GM06990 (cell line): Measurements from ENCODE around the gene IFITM1.

Experiments
- DNase-seq: peaks from one replicate; pipeline ENCODE4 v3.0.0-alpha.2; 2011; ENCODE audit not compliant: insufficient read length; ENCODE audit errors: extremely low read depth
- H3K27me3 ChIP-seq: replicated peaks from 2 replicates; pipeline ENCODE4 v1.6.0; 2011; ENCODE audit warnings: low read length; ENCODE audit not compliant: control insufficient read depth, insufficient read depth
- H3K36me3 ChIP-seq: 2 replicates; pipeline ENCODE4 v1.5.1; 2011; ENCODE audit warnings: low read length; ENCODE audit not compliant: control insufficient read depth, insufficient read depth
- H3K4me3 ChIP-seq: replicated peaks from 2 replicates; pipeline ENCODE4 v1.5.1; 2011; ENCODE audit warnings: low read depth, mild to moderate bottlenecking, control low read depth, low read length
- TF ChIP-seq, protein P1 (sequence below): IDR thresholded peaks from 2 replicates; pipeline ENCODE4 v1.5.1; 2011; ENCODE audit warnings: low read length, control low read depth, mild to moderate bottlenecking, inconsistent platforms; ENCODE audit not compliant: insufficient read depth, poor library complexity, severe bottlenecking

Gene IFITM1

DNA sequence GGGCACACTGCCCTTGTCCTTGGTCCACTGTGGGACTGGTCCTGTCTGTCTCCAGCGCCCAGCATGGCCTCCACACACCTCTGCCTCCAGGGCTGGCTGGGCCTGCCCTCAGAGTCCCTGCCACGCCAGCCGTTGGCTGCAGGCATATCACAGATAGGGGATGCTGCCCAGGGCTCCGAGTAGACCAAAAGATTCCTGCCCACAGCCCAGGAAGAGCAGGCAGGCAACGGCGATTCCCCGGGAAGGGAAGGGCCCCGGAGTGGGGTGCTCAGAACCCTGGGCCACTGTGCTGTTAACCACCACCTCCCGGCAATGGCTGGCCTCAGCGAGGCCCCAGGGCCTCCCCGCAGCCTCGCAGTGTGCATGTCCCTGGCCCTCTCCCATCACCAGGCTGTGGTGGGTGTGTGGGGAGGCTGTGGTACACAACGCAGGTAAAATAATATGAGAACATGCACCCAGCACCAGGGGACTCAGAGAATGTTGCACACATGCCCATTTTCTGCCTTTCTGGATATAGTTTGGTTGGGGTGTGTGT, 16.7 kb upstream of the IFITM1 start:
- no peak overlapping the region for H3K4me3 ChIP-seq

DNA sequence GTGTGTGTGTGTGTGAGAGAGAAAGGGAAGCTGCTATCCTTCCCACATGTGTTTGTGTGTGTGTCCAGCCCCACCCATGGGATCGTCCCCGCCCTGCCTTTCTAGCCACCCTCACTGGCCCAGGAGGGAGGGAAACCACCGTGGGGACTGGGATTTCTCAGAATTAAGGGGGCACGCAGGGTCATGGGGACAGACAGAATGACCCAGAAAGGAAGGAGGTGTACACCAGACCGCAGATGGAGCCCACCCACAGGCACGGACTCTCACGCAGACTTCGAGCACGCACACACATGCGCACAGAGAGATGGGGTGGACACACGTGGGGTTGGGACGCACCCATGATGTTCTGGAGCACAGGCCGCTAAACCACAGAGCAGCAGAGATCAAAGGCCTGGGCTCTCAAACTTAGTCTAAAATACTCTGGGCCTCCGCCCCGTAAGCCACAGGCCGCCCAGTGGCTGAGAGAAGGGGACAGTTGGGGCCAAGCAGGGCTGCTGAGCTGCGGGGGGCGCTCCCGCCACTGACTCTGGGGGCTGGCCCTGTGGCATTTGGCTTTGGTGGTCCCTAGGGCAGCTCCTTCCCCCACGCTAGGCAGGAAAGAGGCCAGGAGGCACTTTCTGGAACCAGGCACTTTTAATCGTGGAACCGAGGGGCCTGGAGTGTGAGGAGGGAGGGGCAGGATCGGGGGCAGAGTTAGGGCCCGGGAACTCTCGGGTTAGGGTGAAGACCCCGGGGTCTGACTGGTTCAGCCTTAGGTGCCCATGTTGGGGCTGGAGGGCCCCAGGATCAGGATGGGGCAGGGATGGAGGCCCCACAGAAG, 16.0 kb upstream of the IFITM1 start:
- no peak overlapping the region for H3K4me3 ChIP-seq
- TF ChIP-seq, protein P1, sequence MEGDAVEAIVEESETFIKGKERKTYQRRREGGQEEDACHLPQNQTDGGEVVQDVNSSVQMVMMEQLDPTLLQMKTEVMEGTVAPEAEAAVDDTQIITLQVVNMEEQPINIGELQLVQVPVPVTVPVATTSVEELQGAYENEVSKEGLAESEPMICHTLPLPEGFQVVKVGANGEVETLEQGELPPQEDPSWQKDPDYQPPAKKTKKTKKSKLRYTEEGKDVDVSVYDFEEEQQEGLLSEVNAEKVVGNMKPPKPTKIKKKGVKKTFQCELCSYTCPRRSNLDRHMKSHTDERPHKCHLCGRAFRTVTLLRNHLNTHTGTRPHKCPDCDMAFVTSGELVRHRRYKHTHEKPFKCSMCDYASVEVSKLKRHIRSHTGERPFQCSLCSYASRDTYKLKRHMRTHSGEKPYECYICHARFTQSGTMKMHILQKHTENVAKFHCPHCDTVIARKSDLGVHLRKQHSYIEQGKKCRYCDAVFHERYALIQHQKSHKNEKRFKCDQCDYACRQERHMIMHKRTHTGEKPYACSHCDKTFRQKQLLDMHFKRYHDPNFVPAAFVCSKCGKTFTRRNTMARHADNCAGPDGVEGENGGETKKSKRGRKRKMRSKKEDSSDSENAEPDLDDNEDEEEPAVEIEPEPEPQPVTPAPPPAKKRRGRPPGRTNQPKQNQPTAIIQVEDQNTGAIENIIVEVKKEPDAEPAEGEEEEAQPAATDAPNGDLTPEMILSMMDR: peak; percentile 22
- DNase-seq: peak; percentile 9
- no peaks in the 10 kb centered on the region; the same call in 1 of the 2 replicates for H3K27me3 ChIP-seq
- peaks cover 1% of the 10 kb centered on the region for H3K36me3 ChIP-seq

More for the DNA sequence above, 16.7 kb upstream of the IFITM1 start:
- H3K36me3 ChIP-seq: peaks cover 1% of the 10 kb centered on the region
- TF ChIP-seq, protein P1: no peak
- no peak for DNase-seq
- no peaks in the 10 kb centered on the region; the same call in 1 of the 2 replicates for H3K27me3 ChIP-seq

DNA sequence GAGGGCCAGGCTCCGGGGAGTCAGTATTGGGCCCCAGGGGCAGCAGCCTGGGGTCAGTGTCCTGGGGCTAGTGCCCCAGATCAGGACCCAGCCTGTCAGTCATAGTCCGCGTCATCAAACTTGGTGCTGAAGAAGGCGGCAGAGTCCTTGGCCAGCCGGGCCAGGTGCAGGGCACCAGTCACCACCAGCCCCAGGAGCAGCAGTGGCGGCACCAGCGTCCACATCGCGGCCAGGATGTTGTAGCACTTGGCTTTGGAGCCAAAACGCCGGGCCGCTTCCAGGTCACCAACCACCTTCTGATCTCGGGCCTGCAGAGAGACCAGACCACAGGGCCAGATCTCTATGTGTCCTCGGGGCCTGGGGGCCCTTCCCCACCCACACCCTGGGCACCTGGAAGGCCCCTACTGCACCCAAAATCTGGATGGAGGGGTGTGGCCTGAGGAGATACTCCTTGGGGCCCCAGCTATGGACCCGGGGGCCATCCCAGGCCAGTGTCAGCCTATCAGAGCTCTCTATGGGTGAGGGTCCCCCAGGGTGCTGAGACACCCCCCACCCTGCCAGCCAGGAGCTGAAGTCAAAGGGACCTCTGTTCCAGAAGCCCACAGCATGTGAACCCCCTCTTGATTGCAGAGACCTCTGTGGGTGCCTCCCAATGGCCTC, 15.3 kb upstream of the IFITM1 start:
- DNase-seq: no peak
- Histone ChIP-seq H3K36me3 (no peaks in the 10 kb centered on the region; the same call in none of the 2 replicates), H3K4me3 (no peak overlapping the region), H3K27me3 (no peaks in the 10 kb centered on the region; the same call in 1 of the 2 replicates)
- TF ChIP-seq, protein P1: no peak

DNA sequence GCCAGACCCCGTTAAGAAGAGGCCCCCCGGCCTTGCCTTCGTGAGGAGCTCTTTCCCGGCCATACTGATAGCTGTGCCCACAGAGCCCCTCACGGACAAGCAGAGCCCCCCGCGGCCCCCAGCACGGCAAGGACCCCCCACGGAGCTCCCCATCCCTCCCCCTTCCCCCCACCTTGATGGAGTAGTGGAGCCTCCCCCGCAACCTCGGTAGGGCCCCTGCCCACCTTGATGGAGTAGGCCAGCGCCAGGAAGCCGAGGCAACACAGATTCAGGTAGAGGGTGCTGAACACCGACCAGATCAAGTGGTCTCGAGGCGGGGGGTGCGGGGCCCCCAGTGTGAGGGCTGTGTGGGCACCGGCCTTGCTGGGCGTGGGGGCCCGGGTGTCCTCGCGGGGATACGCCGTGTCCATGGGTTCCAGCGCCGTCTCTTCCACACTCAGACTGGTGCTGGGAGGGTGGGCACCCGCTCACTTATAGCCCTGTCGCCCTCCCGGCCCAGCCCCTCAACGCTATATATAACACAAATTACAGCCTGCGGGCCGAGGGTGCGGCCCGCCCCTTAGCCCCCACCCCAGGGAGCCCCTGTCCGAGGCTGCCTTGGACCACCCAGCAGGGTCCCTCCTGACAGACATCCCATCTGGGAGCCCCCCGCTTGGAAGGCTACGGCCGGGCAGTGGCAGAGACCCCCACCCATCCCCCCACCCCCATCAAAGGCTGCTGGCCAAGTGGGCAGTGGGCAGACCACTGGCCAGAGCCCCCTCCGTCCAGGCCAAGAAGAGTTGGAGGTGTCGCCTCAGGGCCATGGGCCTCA, 14.6 kb upstream of the IFITM1 start, which contains the start of gene IFITM5:
Gene IFITM5, minus strand, starts transcription at position 446 of the 811 bp plus-strand sequence. Its CDS starts 36 bp downstream, at position 410.
- no peak within 1 kb of the TSS for H3K4me3 ChIP-seq
- TF ChIP-seq, protein P1: no peak
- H3K27me3 ChIP-seq: no peaks in the 10 kb centered on the region; the same call in 1 of the 2 replicates

DNA sequence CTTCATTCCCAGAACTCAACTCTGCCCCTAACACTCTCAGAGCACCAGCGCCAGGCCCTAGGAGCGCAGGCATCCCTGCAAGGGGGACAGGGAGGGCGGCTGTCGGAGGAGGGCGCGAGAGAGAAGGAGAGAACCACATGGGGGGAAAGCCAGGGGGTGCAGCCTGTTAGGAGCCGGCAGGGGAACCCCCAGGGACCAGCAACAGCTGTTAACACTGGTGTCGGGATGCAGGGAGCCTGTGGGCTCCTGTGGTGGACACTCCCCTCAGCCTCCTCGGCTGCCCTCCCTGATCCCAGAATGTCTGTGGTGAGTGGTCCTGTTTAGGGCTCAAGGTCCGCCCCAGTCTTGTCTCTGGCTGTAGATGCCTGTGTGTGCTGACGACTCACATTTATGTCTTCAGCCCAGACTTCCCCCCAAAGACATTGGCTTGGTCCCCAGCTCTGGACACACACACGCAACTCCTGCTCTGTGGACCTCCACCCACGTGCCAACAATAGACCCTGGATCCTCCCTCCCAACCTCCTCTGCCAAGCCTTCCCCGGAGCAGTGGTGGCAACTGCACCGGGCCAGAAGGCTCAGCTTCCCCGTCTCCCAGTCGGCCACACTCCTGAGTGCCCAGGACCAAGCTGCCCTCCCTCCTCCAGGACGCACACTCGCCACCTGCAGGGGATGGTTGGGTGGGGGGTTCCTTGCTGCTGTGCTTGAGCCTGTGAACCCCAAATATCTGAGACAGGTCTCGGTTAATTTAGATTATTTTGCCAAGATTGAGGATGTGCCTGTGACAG, 13.7 kb upstream of the IFITM1 start:
- no peak for DNase-seq
- TF ChIP-seq, protein P1: peak; percentile 17
- H3K36me3 ChIP-seq: no peaks in the 10 kb centered on the region
- H3K4me3 ChIP-seq: no peak overlapping the region
- H3K27me3 ChIP-seq: no peaks in the 10 kb centered on the region; the same call in 1 of the 2 replicates

More for the DNA sequence above, 14.6 kb upstream of the IFITM1 start, which contains the start of gene IFITM5:
- DNase-seq: no peak
- no peaks in the 10 kb centered on the region for H3K36me3 ChIP-seq
